HG03378 (cell line): ENCODE results near the gene PDE4D.
"Not testable (repeated sequence)": the region's sequence is repeated elsewhere in the genome, so short reads cannot be mapped to it uniquely, and the experiment has no call there.

Experiments used
- ATAC-seq: cut with Tn5 transposase; IDR thresholded peaks from one replicate; pipeline ENCODE4 v1.9.1; 2021; ENCODE audit warnings: mild to moderate bottlenecking, moderate library complexity; ENCODE audit not compliant: unreplicated experiment

PDE4D gene

DNA sequence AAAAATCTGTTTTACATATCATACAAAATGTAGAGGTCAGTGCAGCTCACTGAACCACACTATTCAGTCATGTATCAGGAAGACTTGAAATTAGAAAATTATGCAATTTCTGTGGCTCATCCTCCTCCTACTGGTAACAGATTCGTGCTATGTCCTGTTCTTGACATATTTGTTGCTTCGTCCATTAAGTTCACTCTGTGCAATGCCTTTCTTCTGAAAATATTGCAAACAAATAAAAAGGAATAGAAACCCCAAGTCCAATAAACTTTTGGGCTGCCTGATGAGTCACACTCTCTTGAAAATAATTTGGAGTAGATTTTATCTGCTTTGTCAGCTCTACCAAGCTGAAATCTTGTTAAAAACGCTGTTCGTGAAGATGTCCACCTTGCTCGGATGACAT is 919.4 kb downstream of the PDE4D start:
- ATAC-seq: no peak

- ATAC-seq: no peak
Observed at GRCh38 chr5:58972301-58972700, 921.2 kb downstream of the PDE4D start.

DNA sequence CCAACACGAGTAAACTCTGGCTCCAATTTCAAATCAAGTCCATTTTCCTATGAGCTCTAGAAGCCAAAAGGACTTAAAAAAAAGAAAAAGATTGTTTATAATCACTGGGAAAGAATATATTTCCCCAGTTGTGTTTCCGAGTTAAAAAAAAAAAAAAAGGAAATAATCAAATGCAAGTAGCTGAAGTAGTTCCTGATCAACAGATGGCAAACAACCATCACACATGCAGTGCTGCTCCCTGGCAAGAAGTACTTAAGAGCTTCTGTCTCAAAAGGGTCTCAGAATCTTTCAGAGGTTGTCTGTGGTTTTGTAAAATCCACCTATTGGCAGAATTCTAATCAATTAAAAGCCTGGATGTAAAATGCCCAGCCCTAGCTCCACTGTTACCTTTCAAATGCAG is 922.8 kb downstream of the PDE4D start:
- ATAC-seq: no peak

GRCh38 chr5:58969795-58970194 is 923.7 kb downstream of the PDE4D start:
- no peak for ATAC-seq

GRCh38 chr5:58969253-58969652 is 924.3 kb downstream of the PDE4D start:
- no peak for ATAC-seq

- no peak for ATAC-seq
Observed at GRCh38 chr5:58968350-58968749, 925.2 kb downstream of the PDE4D start.

DNA sequence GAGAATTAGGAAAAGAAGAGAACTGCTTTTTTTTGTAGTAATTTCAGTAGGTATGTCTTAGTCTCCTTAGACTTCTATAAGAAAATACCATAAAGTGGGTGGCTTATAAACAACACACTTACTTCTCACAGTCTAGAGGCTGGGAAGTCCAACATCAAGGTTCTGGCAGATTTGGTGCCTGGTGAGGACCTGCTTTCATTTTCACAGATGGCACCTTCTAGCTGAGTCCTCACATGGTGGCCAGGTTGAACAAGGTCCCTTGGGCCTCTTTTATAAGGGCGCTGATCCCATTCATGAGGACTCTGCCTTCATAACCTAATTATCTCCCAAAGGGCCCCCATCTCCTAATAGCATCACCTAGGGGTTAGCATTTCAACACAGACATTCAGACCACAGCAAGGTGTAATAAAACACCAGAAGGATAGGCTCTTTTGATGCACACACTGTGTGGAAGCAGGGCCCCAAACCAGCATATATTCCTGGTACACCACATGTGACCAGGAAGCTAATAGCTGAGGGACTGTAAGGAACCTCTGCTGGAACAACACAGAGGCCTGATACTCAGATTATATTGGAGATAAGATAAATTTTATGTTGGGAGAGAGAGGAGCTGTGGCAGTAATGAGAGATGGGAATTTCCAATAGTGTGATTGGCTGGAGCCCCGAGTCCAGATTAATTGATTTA is 925.8 kb downstream of the PDE4D start:
- no peak for ATAC-seq

- ATAC-seq: no peak
Observed at GRCh38 chr5:58965677-58966414, 927.7 kb downstream of the PDE4D start.

DNA sequence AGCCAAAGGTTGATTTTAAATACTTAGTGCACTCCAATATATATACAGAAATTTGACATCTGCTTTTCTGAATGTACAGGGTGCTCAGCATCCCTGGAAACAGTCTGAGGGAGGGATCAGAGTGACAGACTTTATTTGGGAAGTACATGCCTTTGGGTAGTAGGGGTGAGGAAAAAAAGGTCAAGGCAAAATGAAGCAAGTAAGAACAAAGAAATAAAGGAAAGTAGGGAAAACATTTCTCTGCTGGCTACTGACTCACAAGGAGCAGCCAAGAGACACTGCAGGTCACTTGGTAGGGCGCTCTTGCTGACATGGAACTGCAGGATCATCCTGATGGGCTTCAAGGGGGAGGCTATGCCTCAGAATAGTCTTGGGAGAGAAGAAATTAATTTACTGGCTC is 929.7 kb downstream of the PDE4D start:
- ATAC-seq: no peak

GRCh38 chr5:58963361-58963760 is 930.2 kb downstream of the PDE4D start:
- ATAC-seq: no peak

- no peak for ATAC-seq
Observed at GRCh38 chr5:58961631-58962280, 931.8 kb downstream of the PDE4D start.

GRCh38 chr5:58958701-58959100 is 934.8 kb downstream of the PDE4D start:
- no peak for ATAC-seq

- not testable (repeated sequence) for ATAC-seq
Observed at GRCh38 chr5:58953218-58953617, 940.3 kb downstream of the PDE4D start.

- ATAC-seq: no peak
Observed at GRCh38 chr5:58950224-58950623, 943.3 kb downstream of the PDE4D start.

DNA sequence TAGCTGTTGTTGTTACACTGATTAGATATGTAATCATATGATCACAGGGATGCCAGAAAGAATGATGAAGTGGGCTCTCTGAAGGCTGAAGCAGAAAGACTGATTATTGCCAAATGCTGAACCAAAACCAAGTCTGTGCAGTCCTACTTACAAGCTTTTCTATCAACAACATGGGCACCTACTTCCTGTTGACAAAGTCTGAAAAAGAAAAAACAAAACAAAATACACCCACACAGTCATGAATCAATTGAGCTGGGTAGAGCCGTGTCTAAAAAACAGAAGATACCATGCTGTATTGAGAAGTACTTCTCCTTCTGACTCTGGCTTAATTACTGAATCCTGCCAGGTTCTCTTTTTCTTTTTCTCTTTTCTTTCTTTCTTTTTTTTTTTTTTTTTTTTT is 947.3 kb downstream of the PDE4D start:
- ATAC-seq: no peak

DNA sequence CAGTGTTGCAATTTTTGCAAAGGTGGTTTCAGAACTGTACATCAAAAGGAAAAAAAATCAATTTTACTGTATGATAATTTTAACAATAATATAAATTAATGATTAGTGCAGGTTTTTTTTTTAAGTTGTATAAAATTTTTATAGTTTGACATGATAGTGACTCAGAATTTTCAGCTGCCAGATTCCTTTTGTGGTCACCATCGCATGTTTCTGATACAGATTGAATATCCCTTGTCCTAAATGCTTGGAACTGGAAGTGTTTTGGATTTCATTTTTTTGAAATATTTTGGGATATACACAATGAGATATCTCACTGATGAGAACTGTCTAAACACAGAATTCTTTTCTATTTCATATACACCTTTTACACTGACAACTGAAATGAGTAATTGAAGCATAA is 949.3 kb downstream of the PDE4D start:
- ATAC-seq: no peak

DNA sequence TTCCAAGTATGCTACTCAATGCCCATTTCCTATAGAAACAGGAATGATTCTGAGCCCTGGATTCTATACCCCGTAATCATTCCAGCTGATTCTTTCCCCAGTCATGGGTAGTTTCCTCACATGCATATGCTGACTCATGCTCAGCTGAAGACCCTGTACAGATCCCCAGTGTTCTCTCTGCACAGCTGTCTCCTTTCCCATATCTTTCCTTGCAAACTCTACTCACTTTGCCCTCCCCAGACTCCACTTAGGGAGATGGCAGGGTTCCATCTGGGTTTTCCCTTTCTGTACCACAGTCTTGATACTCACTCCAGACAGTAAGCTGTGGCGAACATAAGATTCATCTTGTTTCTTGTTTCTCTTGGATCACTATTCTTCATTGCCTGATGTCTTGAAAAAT is 953.1 kb downstream of the PDE4D start:
- no peak for ATAC-seq

DNA sequence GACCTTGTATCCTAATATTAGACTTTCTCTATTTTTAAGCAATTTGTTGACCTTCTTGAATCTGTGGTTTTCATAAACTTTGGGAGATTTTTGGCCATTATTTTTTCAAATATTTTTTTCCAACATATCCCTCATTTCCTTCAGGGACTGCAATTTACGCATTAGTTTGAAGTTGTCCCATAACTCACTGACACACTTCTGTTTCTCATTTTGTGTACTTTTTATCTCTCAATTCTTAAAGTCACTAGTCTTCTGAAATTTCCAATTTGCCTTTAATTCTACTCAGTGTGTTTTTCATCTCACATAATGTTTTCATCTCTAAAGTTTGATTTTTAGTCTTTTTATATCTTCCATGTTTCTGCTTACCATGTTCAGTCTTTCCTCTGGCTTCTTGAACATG is 953.9 kb downstream of the PDE4D start:
- ATAC-seq: no peak

GRCh38 chr5:58938563-58939424 is 954.7 kb downstream of the PDE4D start:
- no peak for ATAC-seq

- ATAC-seq: no peak
Observed at GRCh38 chr5:58937031-58937681, 956.4 kb downstream of the PDE4D start.

- no peak for ATAC-seq
Observed at GRCh38 chr5:58934629-58935097, 958.9 kb downstream of the PDE4D start.
